ENCODE measurements around the gene TLDC2. TPM values are rescaled to one million over a fixed set of nuclear protein-coding genes. Genes with fewer than 3 reads are reported as not detected.

Gene TLDC2
- polyA plus RNA-seq, 3 donors, result not detected

DNA sequence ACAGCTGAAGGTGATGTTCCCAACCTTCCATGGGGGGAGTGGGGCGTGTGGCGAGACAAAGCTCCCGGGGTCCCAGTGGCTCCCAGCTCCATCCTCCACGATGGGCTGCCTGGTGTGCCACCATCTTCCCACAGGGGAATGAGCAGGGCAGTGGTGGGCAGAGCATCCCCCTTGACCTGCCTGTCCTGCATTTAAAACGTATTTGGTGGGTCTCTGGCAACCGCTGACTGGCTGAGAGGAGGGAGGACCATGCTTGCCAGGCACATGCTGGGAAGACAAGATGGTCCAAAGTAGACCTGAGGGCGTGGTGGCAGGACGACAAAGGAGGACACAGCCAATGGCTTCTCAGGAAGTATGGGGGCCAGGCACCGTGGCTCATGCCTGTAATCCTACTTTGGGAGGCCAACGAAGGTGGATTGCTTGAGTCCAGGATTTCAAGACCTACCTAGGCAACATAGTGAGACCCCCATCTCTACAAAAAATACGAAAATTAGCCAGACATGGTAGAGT lies 4.9 kb downstream of the TLDC2 start:
- Mint-ChIP-seq H3K36me3 (peaks cover 16 to 32% of the 10 kb centered on the region in 2 donors), H3K27ac (peak overlapping the region in 1 of 7 donors; percentile 54)
- intact Hi-C loops (cut with micrococcal nuclease), result loop anchor here in 1 of 2 donors (10.0 kb wide), 1 partner anchor 336 kb away; the partner anchor contains the start of gene MYL9

DNA sequence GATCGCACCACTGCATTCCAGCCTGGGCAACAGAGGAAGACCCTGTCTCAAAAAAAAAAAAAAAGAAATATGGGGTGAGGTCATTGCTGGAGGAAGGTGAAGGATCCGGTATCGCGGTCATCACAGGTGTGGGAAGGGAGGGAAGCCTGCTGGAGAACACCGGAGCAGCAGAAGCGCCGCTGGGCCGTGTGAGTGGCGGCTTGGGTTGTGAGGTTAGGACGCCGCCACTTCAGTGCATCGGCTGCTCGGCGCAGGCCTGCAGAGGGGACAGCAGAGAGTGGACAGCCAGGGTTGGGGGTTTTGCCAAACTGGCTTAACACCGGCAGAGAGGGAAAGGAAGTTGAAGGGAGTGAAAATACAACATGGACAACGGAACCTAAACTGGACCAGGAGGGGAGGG lies 5.4 kb downstream of the TLDC2 start:
- Histone ChIP-seq H3K4me2 (replicated peaks; ENCODE audit: extremely low read depth, low read length, poor library complexity, severe bottlenecking) (no peak overlapping the region), H3K4me1 (ENCODE audit: control insufficient read depth in 1 of 2, insufficient read depth in 2 of 2, low read length in 2 of 2) (peaks cover 8 to 9% of the 10 kb centered on the region in 2 donors), H2AFZ (ENCODE audit: insufficient read depth, low read depth, low read length, poor library complexity, severe bottlenecking) (no peak overlapping the region), H4K20me1 (ENCODE audit: insufficient read depth, low read length) (peaks cover 17% of the 10 kb centered on the region), H3K9me3 (replicated peaks in 1 of 2; ENCODE audit: control insufficient read depth in 1 of 2, insufficient read depth in 1 of 2, low read length in 2 of 2) (no peaks in the 10 kb centered on the region), H3K9ac (ENCODE audit: insufficient read depth, low read length, poor library complexity, severe bottlenecking) (no peak overlapping the region), H3K27me3 (ENCODE audit: control insufficient read depth in 2 of 2, insufficient read depth in 2 of 2, low read length in 2 of 2) (no peaks in the 10 kb centered on the region), H3K79me2 (ENCODE audit: insufficient read depth, low read length) (no peaks in the 10 kb centered on the region), H3K4me3 (replicated peaks in 1 of 3; ENCODE audit: low read depth in 2 of 3, low read length in 3 of 3) (no peak overlapping the region), H3K27ac (ENCODE audit: low read depth in 1 of 2, low read length in 2 of 2) (no peak overlapping the region), H3K36me3 (replicated peaks in 1 of 2; ENCODE audit: control insufficient read depth in 1 of 2, insufficient read depth in 2 of 2, low read length in 2 of 2) (peaks cover 0 to 7% of the 10 kb centered on the region in 2 donors)
- no peak for DNase-seq
- H3K4me1 Mint-ChIP-seq, result peaks cover 11% of the 10 kb centered on the region
- TF ChIP-seq, protein P1, sequence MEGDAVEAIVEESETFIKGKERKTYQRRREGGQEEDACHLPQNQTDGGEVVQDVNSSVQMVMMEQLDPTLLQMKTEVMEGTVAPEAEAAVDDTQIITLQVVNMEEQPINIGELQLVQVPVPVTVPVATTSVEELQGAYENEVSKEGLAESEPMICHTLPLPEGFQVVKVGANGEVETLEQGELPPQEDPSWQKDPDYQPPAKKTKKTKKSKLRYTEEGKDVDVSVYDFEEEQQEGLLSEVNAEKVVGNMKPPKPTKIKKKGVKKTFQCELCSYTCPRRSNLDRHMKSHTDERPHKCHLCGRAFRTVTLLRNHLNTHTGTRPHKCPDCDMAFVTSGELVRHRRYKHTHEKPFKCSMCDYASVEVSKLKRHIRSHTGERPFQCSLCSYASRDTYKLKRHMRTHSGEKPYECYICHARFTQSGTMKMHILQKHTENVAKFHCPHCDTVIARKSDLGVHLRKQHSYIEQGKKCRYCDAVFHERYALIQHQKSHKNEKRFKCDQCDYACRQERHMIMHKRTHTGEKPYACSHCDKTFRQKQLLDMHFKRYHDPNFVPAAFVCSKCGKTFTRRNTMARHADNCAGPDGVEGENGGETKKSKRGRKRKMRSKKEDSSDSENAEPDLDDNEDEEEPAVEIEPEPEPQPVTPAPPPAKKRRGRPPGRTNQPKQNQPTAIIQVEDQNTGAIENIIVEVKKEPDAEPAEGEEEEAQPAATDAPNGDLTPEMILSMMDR (IDR thresholded peaks at IDR 0.05), result no peak
- intact Hi-C loops (cut with micrococcal nuclease), result loop anchor here in 1 of 2 donors (10.0 kb wide), 1 partner anchor 337 kb away; the partner anchor contains the start of gene MYL9
- no peak overlapping the region for H3K4me3 Mint-ChIP-seq
- H3K27ac Mint-ChIP-seq, result no peak overlapping the region
- WGBS (ENCODE audit: insufficient coverage), result 94% methylated on average over 16 of the region's 16 CpGs
- H3K36me3 Mint-ChIP-seq, result peaks cover 16 to 32% of the 10 kb centered on the region in 2 donors
- H3K27me3 Mint-ChIP-seq (ENCODE audit: low read depth in 3 of 3), result peaks cover 2 to 6% (median 3%) of the 10 kb centered on the region in 3 donors
- H3K9me3 Mint-ChIP-seq, result no peaks in the 10 kb centered on the region

More for the DNA sequence above, 4.9 kb downstream of the TLDC2 start:
- TF ChIP-seq, protein P1 (IDR thresholded peaks at IDR 0.05), result no peak
- H3K36me3 ChIP-seq (replicated peaks in 1 of 2; ENCODE audit: control insufficient read depth in 1 of 2, insufficient read depth in 2 of 2, low read length in 2 of 2), result peaks cover 0 to 11% of the 10 kb centered on the region in 2 donors
- 94% methylated on average over 11 of the region's 11 CpGs for WGBS (ENCODE audit: insufficient coverage)
- Mint-ChIP-seq H3K9me3 (no peaks in the 10 kb centered on the region), H3K4me1 (peaks cover 10% of the 10 kb centered on the region), H3K4me3 (no peak overlapping the region), H3K27me3 (ENCODE audit: low read depth in 3 of 3) (peaks cover 2 to 6% (median 3%) of the 10 kb centered on the region in 3 donors)
- no peak overlapping the region for H3K4me3 ChIP-seq (replicated peaks in 1 of 3; ENCODE audit: low read depth in 2 of 3, low read length in 3 of 3)
- DNase-seq, result no peak
- H3K9me3 ChIP-seq (replicated peaks in 1 of 2; ENCODE audit: control insufficient read depth in 1 of 2, insufficient read depth in 1 of 2, low read length in 2 of 2), result no peaks in the 10 kb centered on the region
- no peak overlapping the region for H3K27ac ChIP-seq (ENCODE audit: low read depth in 1 of 2, low read length in 2 of 2)
- no peak overlapping the region for H2AFZ ChIP-seq (ENCODE audit: insufficient read depth, low read depth, low read length, poor library complexity, severe bottlenecking)
- peaks cover 16% of the 10 kb centered on the region for H4K20me1 ChIP-seq (ENCODE audit: insufficient read depth, low read length)
- no peaks in the 10 kb centered on the region for H3K79me2 ChIP-seq (ENCODE audit: insufficient read depth, low read length)
- H3K4me2 ChIP-seq (replicated peaks; ENCODE audit: extremely low read depth, low read length, poor library complexity, severe bottlenecking), result no peak overlapping the region
- H3K9ac ChIP-seq (ENCODE audit: insufficient read depth, low read length, poor library complexity, severe bottlenecking), result no peak overlapping the region
- peaks cover 8 to 9% of the 10 kb centered on the region in 2 donors for H3K4me1 ChIP-seq (ENCODE audit: control insufficient read depth in 1 of 2, insufficient read depth in 2 of 2, low read length in 2 of 2)
- H3K27me3 ChIP-seq (ENCODE audit: control insufficient read depth in 2 of 2, insufficient read depth in 2 of 2, low read length in 2 of 2), result no peaks in the 10 kb centered on the region

Data from CD14-positive monocyte (primary cell).